Fibroblast of skin of right biceps (primary cell): ENCODE measurements around the gene TMEM248.

Experiments
- DNase-seq: peaks from one replicate; pipeline ENCODE4 v3.0.0-alpha.2; 2013

Gene TMEM248

DNA sequence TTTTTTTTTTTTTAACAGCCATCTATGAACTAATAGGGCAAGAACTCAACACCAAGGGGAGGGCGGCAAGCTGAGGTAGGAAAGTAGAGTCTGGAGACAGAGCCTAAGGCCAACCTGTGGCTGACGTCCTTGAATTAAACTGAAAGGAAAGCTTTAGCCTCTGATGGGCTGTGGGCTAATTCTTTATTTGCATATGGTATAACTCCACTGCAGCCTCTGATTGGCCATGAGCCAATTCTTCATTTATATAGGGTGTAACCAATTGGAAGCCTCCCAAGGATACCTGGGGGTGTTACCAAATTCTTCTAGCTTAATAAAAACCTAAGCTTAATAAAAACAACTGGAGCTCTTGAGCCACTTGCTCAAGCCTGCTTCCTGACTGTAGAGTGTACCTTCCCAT is 85.9 kb downstream of the TMEM248 start:
- DNase-seq: no peak
